Peyer's patch (tissue), 4 donors: ENCODE results near the gene PYDC1. TPM values are rescaled to one million over a fixed set of nuclear protein-coding genes. Genes with fewer than 3 reads are reported as not detected.

Experiments used
- DNase-seq, 3 donors: peaks; one replicate each; pipeline ENCODE4 v3.0.0-alpha.2; 2017 to 2019
- H3K27ac ChIP-seq, 4 donors: fragments of 200-600 bp; sonication (generic); one replicate each; pipeline ENCODE4 v1.5.1; 2016 to 2019
- H3K27me3 ChIP-seq, 2 donors: fragments of 200-600 bp; sonication (generic); one replicate each; pipeline ENCODE4 v1.5.1; 2019
- H3K36me3 ChIP-seq, 3 donors: fragments of 200-600 bp; sonication (generic); one replicate each; pipeline ENCODE4 v1.5.1; 2016 to 2019
- H3K4me1 ChIP-seq, 4 donors: fragments of 200-600 bp; sonication (generic); one replicate each; pipeline ENCODE4 v1.5.1; 2016 to 2019
- H3K4me3 ChIP-seq, 4 donors: fragments of 200-600 bp; sonication (generic); 1 replicate in 3 of 4; 2 replicates in 1 of 4; pipeline ENCODE4 v1.5.1; 2016 to 2019; ENCODE audit warnings: mild to moderate bottlenecking in 1 of 4
- H3K9me3 ChIP-seq, 4 donors: fragments of 200-600 bp; sonication (generic); one replicate each; pipeline ENCODE4 v1.5.1; 2016 to 2019; ENCODE audit warnings: mild to moderate bottlenecking in 1 of 4
- POLR2A ChIP-seq, 2 donors: fragments of 450-650 bp; IDR thresholded peaks; one replicate each; pipeline ENCODE4 v1.5.1; 2017; ENCODE audit warnings: antibody characterized with exemption in 2 of 2, mild to moderate bottlenecking in 2 of 2, moderate library complexity in 2 of 2
- total RNA-seq, 4 donors: library from RNA; depleted of rRNA; stranded (reverse); fragments of >200 nt; gene quantifications; one replicate each; pipeline ENCODE4 v1.1.0, GENCODE V29; 2016
- TF ChIP-seq, protein P1 (sequence below), 6 experiments: fragments of 450-650 bp in 4 of 6; fragments of 200-600 bp in 2 of 6; sonication (generic) in 1 of 6; IDR thresholded peaks; one replicate each; pipeline ENCODE4 v1.5.1; 2017 to 2019; ENCODE audit warnings: antibody characterized with exemption in 6 of 6, mild to moderate bottlenecking in 3 of 6, moderate library complexity in 1 of 6

PYDC1 gene
- total RNA-seq, 4 donors from 2014 or later, result not detected

DNA sequence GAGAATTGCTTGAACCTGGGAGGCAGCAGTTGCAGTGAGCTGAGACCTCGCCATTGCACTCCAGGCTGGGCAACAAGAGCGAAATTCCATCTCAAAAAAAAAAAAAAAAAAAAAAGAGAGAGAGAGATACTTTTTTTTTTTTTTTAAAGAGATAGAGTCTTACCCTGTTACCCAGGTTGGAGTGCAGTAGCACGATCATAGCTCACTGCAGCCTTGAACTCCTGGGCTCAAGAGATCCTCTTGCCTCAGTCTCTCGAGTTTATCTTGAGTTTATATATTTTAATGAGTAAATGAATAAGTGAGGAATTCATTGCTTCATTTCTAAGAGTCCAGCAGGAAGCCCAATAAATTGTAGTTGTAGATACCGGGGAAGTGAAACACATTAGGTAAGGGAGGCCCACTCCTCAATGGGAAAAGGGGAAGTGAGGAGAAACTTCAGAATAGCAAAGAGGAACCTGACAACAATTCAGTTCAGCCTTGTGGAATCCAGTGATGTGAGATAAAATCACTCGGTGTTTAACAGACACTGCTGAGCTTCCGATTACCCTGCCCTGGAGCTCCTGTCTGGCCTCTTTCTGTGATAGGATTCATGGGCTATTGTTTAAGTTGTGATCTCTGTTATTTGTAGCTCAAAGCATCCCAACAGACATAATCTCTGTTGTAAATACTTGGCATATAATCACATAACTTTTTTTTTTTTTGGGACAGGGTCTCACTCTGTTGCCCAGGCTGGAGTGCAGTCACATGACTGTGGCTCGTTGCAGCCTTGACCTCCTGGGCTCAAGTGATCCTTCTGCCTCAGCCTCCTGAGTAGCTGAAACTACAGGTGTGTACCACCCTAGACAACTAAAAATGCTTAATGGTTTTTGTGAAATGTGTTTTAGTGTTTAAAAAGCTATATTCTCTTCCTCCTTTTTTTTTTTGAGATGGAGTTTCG lies 27.1 kb upstream of the PYDC1 start:
- Histone ChIP-seq H3K9me3 (no peaks in the 10 kb centered on the region), H3K27me3 (no peaks in the 10 kb centered on the region), H3K4me3 (no peak overlapping the region), H3K36me3 (no peaks in the 10 kb centered on the region), H3K4me1 (no peaks in the 10 kb centered on the region), H3K27ac (no peak overlapping the region)
- DNase-seq, result no peak
- TF ChIP-seq, protein P1, sequence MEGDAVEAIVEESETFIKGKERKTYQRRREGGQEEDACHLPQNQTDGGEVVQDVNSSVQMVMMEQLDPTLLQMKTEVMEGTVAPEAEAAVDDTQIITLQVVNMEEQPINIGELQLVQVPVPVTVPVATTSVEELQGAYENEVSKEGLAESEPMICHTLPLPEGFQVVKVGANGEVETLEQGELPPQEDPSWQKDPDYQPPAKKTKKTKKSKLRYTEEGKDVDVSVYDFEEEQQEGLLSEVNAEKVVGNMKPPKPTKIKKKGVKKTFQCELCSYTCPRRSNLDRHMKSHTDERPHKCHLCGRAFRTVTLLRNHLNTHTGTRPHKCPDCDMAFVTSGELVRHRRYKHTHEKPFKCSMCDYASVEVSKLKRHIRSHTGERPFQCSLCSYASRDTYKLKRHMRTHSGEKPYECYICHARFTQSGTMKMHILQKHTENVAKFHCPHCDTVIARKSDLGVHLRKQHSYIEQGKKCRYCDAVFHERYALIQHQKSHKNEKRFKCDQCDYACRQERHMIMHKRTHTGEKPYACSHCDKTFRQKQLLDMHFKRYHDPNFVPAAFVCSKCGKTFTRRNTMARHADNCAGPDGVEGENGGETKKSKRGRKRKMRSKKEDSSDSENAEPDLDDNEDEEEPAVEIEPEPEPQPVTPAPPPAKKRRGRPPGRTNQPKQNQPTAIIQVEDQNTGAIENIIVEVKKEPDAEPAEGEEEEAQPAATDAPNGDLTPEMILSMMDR (IDR thresholded peaks at IDR 0.05), result no peak
- TF ChIP-seq POLR2A (IDR thresholded peaks at IDR 0.05), result no peak

DNA sequence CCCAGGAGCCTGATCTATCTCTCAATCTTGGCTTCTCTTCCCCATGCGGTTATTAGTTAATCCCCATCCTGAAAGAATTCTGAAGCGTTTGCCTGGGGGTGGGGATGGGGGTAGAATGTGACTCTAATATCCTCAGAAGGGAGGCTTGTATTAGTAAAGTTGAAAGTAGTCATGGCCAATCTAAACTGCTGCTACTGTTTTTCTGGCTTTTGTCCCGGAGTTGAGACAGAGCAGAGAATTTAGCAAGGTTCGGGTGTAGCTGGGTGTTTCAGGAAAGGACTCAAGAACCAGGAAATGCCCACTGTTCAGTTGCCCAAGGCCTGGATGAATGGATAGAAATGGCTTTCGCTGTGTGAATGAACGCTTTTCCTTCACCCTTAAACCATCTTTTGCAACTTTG lies 25.3 kb upstream of the PYDC1 start:
- H3K36me3 ChIP-seq, result no peaks in the 10 kb centered on the region
- H3K4me1 ChIP-seq, result no peaks in the 10 kb centered on the region
- H3K9me3 ChIP-seq, result no peaks in the 10 kb centered on the region
- no peak for DNase-seq
- H3K27ac ChIP-seq, result no peak overlapping the region
- no peak overlapping the region for H3K4me3 ChIP-seq
- TF ChIP-seq, protein P1 (IDR thresholded peaks at IDR 0.05), result no peak
- no peak for TF ChIP-seq POLR2A (IDR thresholded peaks at IDR 0.05)
- H3K27me3 ChIP-seq, result no peaks in the 10 kb centered on the region

DNA sequence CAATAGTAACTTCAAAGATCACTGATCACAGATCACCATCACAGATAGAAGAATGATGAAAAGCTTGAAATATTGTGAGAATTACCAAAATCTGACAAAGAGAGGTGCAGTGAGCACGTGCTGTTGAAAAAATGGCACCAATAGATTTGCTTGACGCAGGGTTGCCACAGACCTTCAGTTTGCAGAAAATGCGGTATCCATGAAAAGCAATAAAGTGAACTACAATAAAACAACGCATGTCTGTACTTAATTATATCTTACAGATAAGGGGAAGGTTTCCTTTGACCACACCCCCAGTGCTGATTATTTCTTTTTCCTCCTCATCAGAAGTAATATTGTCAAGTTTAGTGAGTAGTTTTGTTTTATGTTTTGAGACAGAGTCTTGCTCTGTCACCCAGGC lies 21.1 kb upstream of the PYDC1 start:
- no peaks in the 10 kb centered on the region for H3K27me3 ChIP-seq
- no peaks in the 10 kb centered on the region for H3K4me1 ChIP-seq
- no peak overlapping the region for H3K27ac ChIP-seq
- DNase-seq, result no peak
- TF ChIP-seq, protein P1 (IDR thresholded peaks at IDR 0.05), result no peak
- TF ChIP-seq POLR2A (IDR thresholded peaks at IDR 0.05), result no peak
- no peak overlapping the region for H3K4me3 ChIP-seq
- no peaks in the 10 kb centered on the region for H3K36me3 ChIP-seq
- H3K9me3 ChIP-seq, result peaks cover 0 to 3% (median 0%) of the 10 kb centered on the region in 4 donors

DNA sequence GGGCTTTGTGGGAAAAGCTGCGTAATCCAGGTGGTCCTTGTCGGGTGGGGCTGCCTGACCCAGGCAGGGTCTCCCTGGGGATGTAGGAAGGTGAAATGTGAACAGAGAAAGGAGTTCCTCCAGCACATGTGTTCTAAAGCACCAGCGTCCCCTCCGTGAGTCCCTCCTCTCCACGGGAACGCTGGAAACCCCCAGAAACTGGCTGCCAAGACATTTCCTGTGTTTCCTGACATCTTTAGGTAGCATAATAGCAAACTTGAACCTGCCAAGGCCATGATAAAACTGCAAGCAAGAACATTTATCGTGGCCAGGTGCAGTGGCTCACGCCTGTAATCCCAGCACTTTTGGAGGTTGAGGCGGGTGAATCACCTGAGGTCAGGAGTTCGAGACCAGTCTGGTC lies 12.6 kb upstream of the PYDC1 start:
- TF ChIP-seq POLR2A (IDR thresholded peaks at IDR 0.05), result no peak
- TF ChIP-seq, protein P1 (IDR thresholded peaks at IDR 0.05), result no peak
- H3K36me3 ChIP-seq, result no peaks in the 10 kb centered on the region
- no peak overlapping the region for H3K4me3 ChIP-seq
- H3K9me3 ChIP-seq, result no peaks in the 10 kb centered on the region
- H3K27ac ChIP-seq, result no peak overlapping the region
- DNase-seq, result no peak
- no peaks in the 10 kb centered on the region for H3K4me1 ChIP-seq
- H3K27me3 ChIP-seq, result no peaks in the 10 kb centered on the region

DNA sequence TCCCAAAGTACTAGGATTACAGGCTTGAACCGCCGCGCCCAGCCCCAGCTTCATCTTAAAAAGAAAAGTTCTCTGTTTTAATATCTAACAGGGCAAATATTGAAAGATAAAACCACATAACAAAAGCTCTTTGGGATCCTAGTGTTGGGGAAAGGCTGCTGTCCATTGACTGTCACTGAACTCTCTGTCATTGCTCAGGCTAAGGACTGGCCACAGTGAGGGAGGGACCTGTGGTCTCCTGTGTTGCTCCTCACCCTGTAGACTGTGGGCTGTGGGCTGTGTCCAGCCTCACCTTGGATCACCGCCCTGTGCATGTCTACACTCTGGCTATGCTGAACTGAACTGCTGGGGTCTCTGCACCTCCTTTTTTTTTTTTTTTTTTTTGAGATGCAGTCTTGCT lies 11.3 kb upstream of the PYDC1 start:
- no peaks in the 10 kb centered on the region for H3K9me3 ChIP-seq
- no peak for DNase-seq
- H3K36me3 ChIP-seq, result no peaks in the 10 kb centered on the region
- no peak overlapping the region for H3K27ac ChIP-seq
- H3K27me3 ChIP-seq, result no peaks in the 10 kb centered on the region
- H3K4me1 ChIP-seq, result no peaks in the 10 kb centered on the region
- no peak for TF ChIP-seq POLR2A (IDR thresholded peaks at IDR 0.05)
- TF ChIP-seq, protein P1 (IDR thresholded peaks at IDR 0.05), result no peak
- H3K4me3 ChIP-seq, result no peak overlapping the region
